Gastrocnemius medialis (tissue), 4 donors: ENCODE results near the gene ARID1B. TPM values are rescaled to one million over a fixed set of nuclear protein-coding genes. Genes with fewer than 3 reads are reported as not detected.

Experiments used
- ATAC-seq, 2 donors: fragments of 150-250 bp; one replicate each; pipeline ENCODE4 v1.9.1; 2016
- DNase-seq, 2 donors: peaks; one replicate each; pipeline ENCODE4 v3.0.0-alpha.2; 2019
- H3K27ac ChIP-seq, 4 donors: fragments of 200-600 bp; sonication (generic); 1 replicate in 1 of 4; 2 replicates in 3 of 4; pipeline ENCODE4 v1.5.1; 2016 to 2018; ENCODE audit warnings: mild to moderate bottlenecking in 2 of 4, moderate library complexity in 1 of 4
- H3K27me3 ChIP-seq, 3 donors: fragments of 200-600 bp; sonication (generic) in 2 of 3; 1 replicate in 1 of 3; 2 replicates in 2 of 3; pipeline versions ENCODE4 v1.5.1 to v1.6.0; 2016 to 2019; ENCODE audit warnings: mild to moderate bottlenecking in 1 of 3, moderate library complexity in 1 of 3
- H3K36me3 ChIP-seq, 2 donors: fragments of 200-600 bp; sonication (generic) in 1 of 2; one replicate each; pipeline ENCODE4 v1.5.1; 2017 to 2018
- H3K4me1 ChIP-seq, 2 donors: fragments of 200-600 bp; sonication (generic) in 1 of 2; one replicate each; pipeline ENCODE4 v1.5.1; 2016 to 2017; ENCODE audit warnings: mild to moderate bottlenecking in 2 of 2
- H3K4me3 ChIP-seq, 4 donors: fragments of 200-600 bp; sonication (generic) in 3 of 4; 1 replicate in 1 of 4; 2 replicates in 3 of 4; pipeline ENCODE4 v1.5.1; 2016 to 2019; ENCODE audit warnings: mild to moderate bottlenecking in 2 of 4
- H3K9me3 ChIP-seq, 3 donors: fragments of 200-600 bp; sonication (generic) in 2 of 3; 1 replicate in 1 of 3; 2 replicates in 2 of 3; pipeline ENCODE4 v1.5.1; 2016 to 2019
- CTCF ChIP-seq, 5 experiments: fragments of 450-650 bp in 3 of 5; fragments of 200-600 bp in 2 of 5; sonication (generic) in 2 of 5; IDR thresholded peaks in 4 of 5; conservative IDR thresholded peaks in 1 of 5; 1 replicate in 4 of 5; 2 replicates in 1 of 5; pipeline ENCODE4 v1.5.1; 2016 to 2019; ENCODE audit warnings: antibody characterized with exemption in 5 of 5, mild to moderate bottlenecking in 3 of 5, moderate library complexity in 3 of 5
- POLR2A ChIP-seq, 2 donors: fragments of 450-650 bp; IDR thresholded peaks; one replicate each; pipeline ENCODE4 v1.6.1; 2017; ENCODE audit warnings: antibody characterized with exemption in 2 of 2, mild to moderate bottlenecking in 2 of 2, moderate library complexity in 2 of 2
- in situ Hi-C, 4 donors: fragments of 200-750 bp; cut with MboI; loops; one replicate each; pipeline versions ENCODE4 v1.15.0 to v1.8.0; 2017; ENCODE audit warnings: low sequenced_read_pairs in 4 of 4
- intact Hi-C: fragments of 100-400 bp; cut with DNase I; formaldehyde crosslinking; loops from one replicate; pipeline ENCODE4 v1.15.1; 2023; ENCODE audit warnings: low total_unique reads
- total RNA-seq, 4 donors: library from RNA; depleted of rRNA; stranded (reverse); fragments of >200 nt; gene quantifications; one replicate each; pipeline versions ENCODE4 v1.1.0 to v1.2.3, GENCODE V29; 2016

ARID1B gene
- total RNA-seq, 4 donors from 2014 or later, result 54.9 to 75.3 (median 62.0) TPM

GRCh38 chr6:156884306-156884705 lies 107.1 kb downstream of the ARID1B start:
- no peak overlapping the region for H3K4me3 ChIP-seq
- intact Hi-C loops (loop anchor here (5.0 kb wide), 1 partner anchor 97 kb away; no protein-coding TSS in a partner anchor), in situ Hi-C loops (no loop called here)
- no peaks in the 10 kb centered on the region for H3K27me3 ChIP-seq
- no peaks in the 10 kb centered on the region for H3K36me3 ChIP-seq
- TF ChIP-seq POLR2A (IDR thresholded peaks at IDR 0.05) (no peak), CTCF (IDR thresholded peaks at IDR 0.05 in 4 of 5, conservative IDR thresholded peaks at IDR 0.05 in 1 of 5) (no peak)
- no peak for DNase-seq
- H3K9me3 ChIP-seq, result no peaks in the 10 kb centered on the region
- peak overlapping the region in 1 of 4 donors; percentile 40 for H3K27ac ChIP-seq
- H3K4me1 ChIP-seq, result peaks cover 67 to 81% of the 10 kb centered on the region in 2 donors
- ATAC-seq, result peak in 1 of 2 donors; percentile 19

GRCh38 chr6:156885562-156885961 lies 108.4 kb downstream of the ARID1B start:
- DNase-seq (no peak), ATAC-seq (no peak)
- Histone ChIP-seq H3K27ac (peak overlapping the region in 3 of 4 donors; percentile 35 to 50 (median 39)), H3K36me3 (no peaks in the 10 kb centered on the region), H3K9me3 (no peaks in the 10 kb centered on the region), H3K4me3 (no peak overlapping the region), H3K27me3 (no peaks in the 10 kb centered on the region), H3K4me1 (peaks cover 74 to 83% of the 10 kb centered on the region in 2 donors)
- in situ Hi-C loops (no loop called here), intact Hi-C loops (no loop called here)
- TF ChIP-seq POLR2A (IDR thresholded peaks at IDR 0.05), result no peak
- no peak for TF ChIP-seq CTCF (IDR thresholded peaks at IDR 0.05 in 4 of 5, conservative IDR thresholded peaks at IDR 0.05 in 1 of 5)

GRCh38 chr6:156886409-156886808 lies 109.2 kb downstream of the ARID1B start:
- peaks cover 73 to 81% of the 10 kb centered on the region in 2 donors for H3K4me1 ChIP-seq
- ATAC-seq (peak in 1 of 2 donors; percentile 15), DNase-seq (no peak)
- H3K27ac ChIP-seq, result peak overlapping the region; percentile 24 to 50 (median 37)
- H3K36me3 ChIP-seq, result no peaks in the 10 kb centered on the region
- in situ Hi-C loops (no loop called here), intact Hi-C loops (no loop called here)
- H3K27me3 ChIP-seq, result no peaks in the 10 kb centered on the region
- H3K4me3 ChIP-seq, result no peak overlapping the region
- TF ChIP-seq POLR2A (IDR thresholded peaks at IDR 0.05) (no peak), CTCF (IDR thresholded peaks at IDR 0.05 in 4 of 5, conservative IDR thresholded peaks at IDR 0.05 in 1 of 5) (no peak)
- no peaks in the 10 kb centered on the region for H3K9me3 ChIP-seq

- Histone ChIP-seq H3K27ac (peak overlapping the region; percentile 21 to 69 (median 47)), H3K36me3 (no peaks in the 10 kb centered on the region), H3K9me3 (no peaks in the 10 kb centered on the region), H3K4me3 (no peak overlapping the region), H3K4me1 (peaks cover 62 to 75% of the 10 kb centered on the region in 2 donors), H3K27me3 (no peaks in the 10 kb centered on the region)
- TF ChIP-seq POLR2A (IDR thresholded peaks at IDR 0.05) (no peak), CTCF (IDR thresholded peaks at IDR 0.05 in 4 of 5, conservative IDR thresholded peaks at IDR 0.05 in 1 of 5) (no peak)
- intact Hi-C loops (no loop called here), in situ Hi-C loops (no loop called here)
- DNase-seq (no peak), ATAC-seq (no peak)
Measured at GRCh38 chr6:156887623-156888269, 110.6 kb downstream of the ARID1B start.
